PC-9 (cell line): ENCODE results near the gene MUC5AC.
"Not testable (repeated sequence)": the region's sequence is repeated elsewhere in the genome, so short reads cannot be mapped to it uniquely, and the experiment has no call there.

ENCODE experiments used
- CTCF ChIP-seq: fragments of 200-600 bp; sonication (generic); conservative IDR thresholded peaks from 2 replicates; pipeline ENCODE4 v1.6.1; 2017; ENCODE audit warnings: mixed run types, antibody characterized with exemption, mild to moderate bottlenecking, moderate library complexity
- EZH2 ChIP-seq: fragments of 200-600 bp; sonication (generic); IDR thresholded peaks from 2 replicates; pipeline ENCODE4 v1.8.0; 2017; ENCODE audit warnings: antibody characterized with exemption, low read depth

DNA sequence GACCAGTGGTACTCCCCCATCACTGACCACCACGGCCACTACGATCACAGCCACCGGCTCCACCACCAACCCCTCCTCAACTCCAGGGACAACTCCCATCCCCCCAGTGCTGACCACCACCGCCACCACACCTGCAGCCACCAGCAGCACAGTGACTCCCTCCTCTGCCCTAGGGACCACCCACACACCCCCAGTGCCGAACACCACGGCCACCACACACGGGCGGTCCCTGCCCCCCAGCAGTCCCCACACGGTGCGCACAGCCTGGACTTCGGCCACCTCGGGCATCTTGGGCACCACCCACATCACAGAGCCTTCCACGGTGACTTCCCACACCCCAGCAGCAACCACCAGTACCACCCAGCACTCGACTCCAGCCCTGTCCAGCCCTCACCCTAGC is 89.3 kb downstream of the MUC5AC start:
- not testable (repeated sequence) for TF ChIP-seq CTCF, EZH2
